CD4-positive, alpha-beta memory T cell (primary cell): ENCODE data around the gene ATP8B4. TPM values are rescaled to one million over a fixed set of nuclear protein-coding genes. Genes with fewer than 3 reads are reported as not detected.

Experiments
- CTCF ChIA-PET: fragments of 350-600 bp; sonication (Branson Sonifier 250); formaldehyde crosslinking; loops from one replicate; lab custom pipeline; 2021; ENCODE audit warnings: inconsistent platforms; ENCODE audit not compliant: partially characterized antibody; lab: Charles Lee
- POLR2A ChIA-PET: fragments of 350-600 bp; sonication (Branson Sonifier 250); formaldehyde crosslinking; loops from one replicate; lab custom pipeline; 2021; ENCODE audit not compliant: partially characterized antibody; lab: Charles Lee
- DNase-seq, 5 donors: peaks; one replicate each; pipeline versions ENCODE4 v3.0.0 to v3.0.0-alpha.2; 2020 to 2022; ENCODE audit warnings: mixed read lengths in 1 of 5
- H3K27ac ChIP-seq: one replicate; pipeline ENCODE4 v1.7.0; 2013; ENCODE audit warnings: low read depth, low read length
- H3K27me3 ChIP-seq: 2 replicates; pipeline ENCODE4 v1.7.0; 2013; ENCODE audit warnings: mild to moderate bottlenecking, low read length, moderate library complexity; ENCODE audit not compliant: insufficient read depth
- H3K36me3 ChIP-seq: 2 replicates; pipeline ENCODE4 v1.7.0; 2013; ENCODE audit warnings: mild to moderate bottlenecking, low read length, moderate library complexity; ENCODE audit not compliant: insufficient read depth
- H3K4me1 ChIP-seq: 2 replicates; pipeline ENCODE4 v1.7.0; 2013; ENCODE audit warnings: mild to moderate bottlenecking, low read length, moderate library complexity; ENCODE audit not compliant: insufficient read depth
- H3K4me3 ChIP-seq, 2 donors: one replicate each; pipeline ENCODE4 v1.7.0; 2013; ENCODE audit warnings: low read length in 2 of 2, mild to moderate bottlenecking in 1 of 2
- H3K9me3 ChIP-seq, 2 donors: one replicate each; pipeline ENCODE4 v1.7.0; 2013; ENCODE audit warnings: low read length in 2 of 2, control low read depth in 1 of 2; ENCODE audit not compliant: control insufficient read depth in 1 of 2
- H3K27ac Mint-ChIP-seq, 7 donors: one replicate each; pipeline ENCODE4 v1.8.0; 2020 to 2021; ENCODE audit warnings: mixed read lengths in 7 of 7, mild to moderate bottlenecking in 6 of 7, inconsistent platforms in 3 of 7, moderate library complexity in 3 of 7
- H3K27me3 Mint-ChIP-seq, 2 donors: one replicate each; pipeline ENCODE4 v1.8.0; 2020 to 2021; ENCODE audit warnings: mixed read lengths in 2 of 2
- H3K36me3 Mint-ChIP-seq, 2 donors: one replicate each; pipeline ENCODE4 v1.8.0; 2020 to 2021; ENCODE audit warnings: mixed read lengths in 2 of 2, inconsistent platforms in 1 of 2, mild to moderate bottlenecking in 1 of 2
- H3K4me1 Mint-ChIP-seq, 4 donors: one replicate each; pipeline ENCODE4 v1.8.0; 2020 to 2021; ENCODE audit warnings: mixed read lengths in 4 of 4, mild to moderate bottlenecking in 1 of 4
- H3K4me3 Mint-ChIP-seq, 8 donors: one replicate each; pipeline ENCODE4 v1.8.0; 2020 to 2021; ENCODE audit warnings: mixed read lengths in 8 of 8, mild to moderate bottlenecking in 7 of 8, moderate library complexity in 6 of 8, inconsistent platforms in 3 of 8
- H3K9me3 Mint-ChIP-seq, 8 donors: one replicate each; pipeline ENCODE4 v1.8.0; 2020 to 2021; ENCODE audit warnings: mixed read lengths in 8 of 8, mild to moderate bottlenecking in 5 of 8, inconsistent platforms in 3 of 8, moderate library complexity in 1 of 8
- intact Hi-C: fragments of 100-400 bp; cut with micrococcal nuclease; formaldehyde crosslinking; loops from one replicate; pipeline ENCODE4 v1.15.1; 2023
- polyA plus RNA-seq, 2 donors: library from polyadenylated mRNA; unstranded; fragments of 300-500 nt; fragmentation: Illumina TruSeq; gene quantifications; one replicate each; pipeline ENCODE4 v1.2.3, GENCODE V29; 2021
- total RNA-seq, 2 experiments: library from RNA; stranded (reverse); gene quantifications; one replicate each; pipeline ENCODE4 v1.2.3, GENCODE V29; 2021

The ATP8B4 gene
- total and polyA plus RNA-seq, 4 experiments from 2014 or later: 0.11 to 0.67 (median 0.44) TPM; not detected in 1

DNA sequence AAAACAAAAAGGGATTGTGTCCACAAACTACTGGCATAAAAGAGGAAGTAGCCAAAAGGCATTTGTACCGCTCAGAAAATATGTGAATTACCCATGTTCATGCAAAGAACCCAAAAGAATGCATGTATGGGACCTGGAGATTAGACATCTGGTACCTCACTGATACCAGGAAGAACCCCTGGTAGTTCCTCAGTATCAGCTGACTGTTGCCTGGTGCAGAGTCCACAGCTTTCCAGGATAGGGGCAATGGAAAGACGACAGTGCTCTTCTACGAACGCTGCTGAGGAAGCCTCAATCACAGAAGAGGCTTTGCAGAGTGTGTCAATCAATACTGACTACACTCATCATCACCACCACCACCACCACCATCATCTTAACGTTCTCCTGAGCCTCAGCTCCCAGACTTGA is 63.3 kb downstream of the ATP8B4 start:
- Mint-ChIP-seq H3K4me1 (no peaks in the 10 kb centered on the region), H3K27me3 (peaks cover 3 to 6% of the 10 kb centered on the region in 2 donors), H3K4me3 (no peak overlapping the region), H3K9me3 (no peaks in the 10 kb centered on the region), H3K27ac (no peak overlapping the region), H3K36me3 (no peaks in the 10 kb centered on the region)
- H3K36me3 ChIP-seq: no peaks in the 10 kb centered on the region
- no peaks in the 10 kb centered on the region for H3K9me3 ChIP-seq
- H3K27ac ChIP-seq: no peak overlapping the region
- POLR2A ChIA-PET: no interaction called here
- no peak for DNase-seq
- CTCF ChIA-PET: no interaction called here
- H3K4me1 ChIP-seq: no peaks in the 10 kb centered on the region
- H3K4me3 ChIP-seq: no peak overlapping the region
- H3K27me3 ChIP-seq: no peaks in the 10 kb centered on the region
- intact Hi-C loops: no loop called here

DNA sequence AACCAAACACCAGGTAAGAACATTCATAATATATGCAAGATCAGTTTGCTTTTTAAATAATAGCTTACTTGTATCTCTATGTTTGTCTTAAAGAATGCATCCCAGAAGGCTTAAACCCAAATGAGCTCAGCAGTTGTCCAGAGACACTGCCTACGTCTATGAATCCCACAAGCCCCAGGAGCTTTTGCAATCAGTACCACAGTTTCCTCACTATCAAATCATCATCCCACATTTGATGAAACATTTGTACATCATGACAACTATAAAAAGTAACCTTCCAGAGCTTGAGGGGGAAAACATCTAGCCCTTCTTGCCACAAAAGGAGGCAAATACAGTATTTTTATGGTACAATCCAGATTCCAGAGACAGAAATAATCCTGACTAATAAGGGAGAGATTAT is 63.7 kb downstream of the ATP8B4 start:
- ChIA-PET CTCF (no interaction called here), POLR2A (no interaction called here)
- Mint-ChIP-seq H3K4me3 (no peak overlapping the region), H3K36me3 (no peaks in the 10 kb centered on the region), H3K9me3 (no peaks in the 10 kb centered on the region), H3K27ac (no peak overlapping the region), H3K27me3 (peaks cover 3 to 6% of the 10 kb centered on the region in 2 donors), H3K4me1 (no peaks in the 10 kb centered on the region)
- no peaks in the 10 kb centered on the region for H3K36me3 ChIP-seq
- DNase-seq: no peak
- intact Hi-C loops: no loop called here
- H3K4me3 ChIP-seq: no peak overlapping the region
- H3K27me3 ChIP-seq: no peaks in the 10 kb centered on the region
- no peaks in the 10 kb centered on the region for H3K9me3 ChIP-seq
- H3K27ac ChIP-seq: no peak overlapping the region
- H3K4me1 ChIP-seq: no peaks in the 10 kb centered on the region

- Histone ChIP-seq H3K36me3 (no peaks in the 10 kb centered on the region), H3K9me3 (no peaks in the 10 kb centered on the region), H3K4me1 (no peaks in the 10 kb centered on the region), H3K27ac (no peak overlapping the region), H3K27me3 (no peaks in the 10 kb centered on the region), H3K4me3 (no peak overlapping the region)
- no peak overlapping the region for H3K27ac Mint-ChIP-seq
- H3K27me3 Mint-ChIP-seq: peaks cover 6 to 8% of the 10 kb centered on the region in 2 donors
- no peaks in the 10 kb centered on the region for H3K36me3 Mint-ChIP-seq
- CTCF ChIA-PET: interaction anchor here (0.7 to 1.4 kb wide), 2 partner anchors 11 to 30 kb away, joined by 3 read pairs; no protein-coding TSS in a partner anchor
- no peaks in the 10 kb centered on the region for H3K4me1 Mint-ChIP-seq
- no peaks in the 10 kb centered on the region for H3K9me3 Mint-ChIP-seq
- POLR2A ChIA-PET: no interaction called here
- intact Hi-C loops: loop anchor here (5.0 kb wide), 1 partner anchor 1191 kb away; no protein-coding TSS in a partner anchor
- no peak for DNase-seq
- no peak overlapping the region for H3K4me3 Mint-ChIP-seq
These were observed 65.8 kb downstream of the ATP8B4 start for GRCh38 chr15:50053055-50053856.

DNA sequence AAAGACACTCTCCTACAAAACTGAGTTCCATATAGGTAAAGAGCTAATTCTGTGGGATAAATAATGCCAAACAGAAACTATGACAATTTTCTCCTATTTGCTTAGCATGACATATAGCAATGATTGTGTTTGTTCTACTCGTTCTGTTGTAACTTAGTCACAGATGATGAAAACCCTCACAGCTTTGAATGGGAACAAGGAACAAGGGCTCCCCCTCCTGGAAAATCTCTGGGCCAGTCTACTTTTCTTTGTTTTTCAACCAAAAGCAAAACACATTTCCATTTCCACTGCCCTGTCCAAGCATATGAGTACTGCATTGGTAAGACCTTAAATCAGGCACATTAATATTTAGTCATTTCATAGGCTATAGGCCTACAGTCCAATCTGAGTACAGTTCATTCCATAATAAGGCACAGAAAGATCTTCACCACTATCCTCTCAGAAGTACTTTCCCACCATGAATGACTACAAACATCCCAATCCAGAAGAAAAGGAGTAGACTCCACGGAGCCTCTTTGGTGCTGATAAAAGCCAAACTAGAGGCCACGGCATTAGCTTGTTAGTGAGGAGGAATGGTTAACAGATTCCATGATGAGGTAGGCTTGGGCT is 67.1 kb downstream of the ATP8B4 start:
- intact Hi-C loops: loop anchor here (5.0 kb wide), 1 partner anchor 1190 kb away; no protein-coding TSS in a partner anchor

GRCh38 chr15:50050986-50051743 is 67.9 kb downstream of the ATP8B4 start:
- no peaks in the 10 kb centered on the region for H3K4me1 ChIP-seq
- peaks cover 0 to 1% (median under 1%) of the 10 kb centered on the region in 4 donors for H3K4me1 Mint-ChIP-seq
- H3K4me3 Mint-ChIP-seq: no peak overlapping the region
- intact Hi-C loops: loop anchor here (5.0 kb wide), 1 partner anchor 1189 kb away; no protein-coding TSS in a partner anchor
- H3K27ac ChIP-seq: no peak overlapping the region
- H3K27me3 Mint-ChIP-seq: peaks cover 6 to 8% of the 10 kb centered on the region in 2 donors
- no peaks in the 10 kb centered on the region for H3K27me3 ChIP-seq
- H3K27ac Mint-ChIP-seq: no peak overlapping the region
- no peaks in the 10 kb centered on the region for H3K9me3 ChIP-seq
- no peaks in the 10 kb centered on the region for H3K36me3 ChIP-seq
- no peaks in the 10 kb centered on the region for H3K9me3 Mint-ChIP-seq
- ChIA-PET POLR2A (no interaction called here), CTCF (interaction anchor here (1.1 kb wide), 1 partner anchor 815 kb away, joined by 3 read pairs; no protein-coding TSS in a partner anchor)
- DNase-seq: no peak
- no peaks in the 10 kb centered on the region for H3K36me3 Mint-ChIP-seq
- no peak overlapping the region for H3K4me3 ChIP-seq

More for the DNA sequence above, 67.1 kb downstream of the ATP8B4 start:
- Histone ChIP-seq H3K27me3 (no peaks in the 10 kb centered on the region), H3K9me3 (no peaks in the 10 kb centered on the region), H3K27ac (no peak overlapping the region), H3K4me1 (no peaks in the 10 kb centered on the region), H3K4me3 (no peak overlapping the region), H3K36me3 (no peaks in the 10 kb centered on the region)
- CTCF ChIA-PET: interaction anchor here (1.1 kb wide), 2 partner anchors 20 to 816 kb away, joined by 3 read pairs; no protein-coding TSS in a partner anchor
- H3K27me3 Mint-ChIP-seq: peaks cover 6 to 8% of the 10 kb centered on the region in 2 donors
- H3K4me1 Mint-ChIP-seq: no peaks in the 10 kb centered on the region
- POLR2A ChIA-PET: interaction anchor here (0.6 kb wide), 1 partner anchor 1192 kb away, joined by 3 read pairs; no protein-coding TSS in a partner anchor
- DNase-seq: peak in 1 of 5 donors; percentile 4
- no peak overlapping the region for H3K4me3 Mint-ChIP-seq
- no peaks in the 10 kb centered on the region for H3K36me3 Mint-ChIP-seq
- no peaks in the 10 kb centered on the region for H3K9me3 Mint-ChIP-seq
- no peak overlapping the region for H3K27ac Mint-ChIP-seq

DNA sequence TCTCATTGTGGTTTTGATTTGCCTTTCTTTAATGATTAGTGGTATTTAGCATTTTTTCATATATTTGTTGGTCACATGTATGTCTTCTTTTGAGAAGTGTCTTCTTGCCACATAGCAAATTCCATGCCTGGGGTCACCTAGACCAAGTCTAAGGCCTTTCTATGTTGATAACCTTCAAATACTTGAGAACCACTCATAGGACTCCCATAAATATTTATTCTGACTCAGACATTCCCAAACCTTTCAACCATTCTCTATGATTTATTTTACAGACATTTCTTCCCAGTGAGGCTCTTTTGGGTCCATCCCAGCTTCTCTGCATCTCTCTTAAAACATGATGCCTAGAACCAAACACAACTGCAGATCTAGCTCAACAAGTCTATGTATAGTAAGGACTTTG is 69.2 kb downstream of the ATP8B4 start:
- no peaks in the 10 kb centered on the region for H3K27me3 ChIP-seq
- CTCF ChIA-PET: no interaction called here
- no peaks in the 10 kb centered on the region for H3K9me3 ChIP-seq
- no peaks in the 10 kb centered on the region for H3K9me3 Mint-ChIP-seq
- H3K36me3 ChIP-seq: no peaks in the 10 kb centered on the region
- POLR2A ChIA-PET: no interaction called here
- no peak overlapping the region for H3K27ac ChIP-seq
- no peak for DNase-seq
- H3K4me1 ChIP-seq: no peaks in the 10 kb centered on the region
- H3K27me3 Mint-ChIP-seq: peaks cover 6 to 8% of the 10 kb centered on the region in 2 donors
- H3K27ac Mint-ChIP-seq: no peak overlapping the region
- no peak overlapping the region for H3K4me3 Mint-ChIP-seq
- H3K4me3 ChIP-seq: no peak overlapping the region
- no peaks in the 10 kb centered on the region for H3K36me3 Mint-ChIP-seq
- intact Hi-C loops: loop anchor here (5.0 kb wide), 1 partner anchor 1188 kb away; no protein-coding TSS in a partner anchor
- peaks cover 0 to 5% (median under 1%) of the 10 kb centered on the region in 4 donors for H3K4me1 Mint-ChIP-seq
